Nephron (organoid): Measurements from ENCODE around the gene CNPY3.

Experiments used
- H3K27ac Mint-ChIP-seq, 3 experiments: 2 replicates each; pipeline ENCODE4 v1.8.0; 2020; ENCODE audit warnings: mixed read lengths in 3 of 3, mild to moderate bottlenecking in 2 of 3, moderate library complexity in 1 of 3
- H3K27me3 Mint-ChIP-seq: 2 replicates; pipeline ENCODE4 v1.8.0; 2021; ENCODE audit warnings: low read depth, mild to moderate bottlenecking, moderate library complexity, mixed read lengths
- H3K36me3 Mint-ChIP-seq: 2 replicates; pipeline ENCODE4 v1.8.0; 2020; ENCODE audit warnings: low read depth, mixed read lengths
- H3K4me1 Mint-ChIP-seq: 2 replicates; pipeline ENCODE4 v1.8.0; 2020; ENCODE audit warnings: mixed read lengths
- H3K4me3 Mint-ChIP-seq, 3 experiments: 2 replicates each; pipeline ENCODE4 v1.8.0; 2020; ENCODE audit warnings: mild to moderate bottlenecking in 3 of 3, mixed read lengths in 3 of 3, moderate library complexity in 2 of 3
- H3K9me3 Mint-ChIP-seq: 2 replicates; pipeline ENCODE4 v1.8.0; 2020; ENCODE audit warnings: mixed read lengths
- CTCF ChIP-seq, 3 experiments: fragments of 200-600 bp; sonication (generic); IDR thresholded peaks; one replicate each; pipeline ENCODE4 v1.5.0; 2021; ENCODE audit warnings: antibody characterized with exemption in 3 of 3; ENCODE audit not compliant: unreplicated experiment in 3 of 3

The CNPY3 gene

GRCh38 chr6:42904467-42904866 is 24.8 kb upstream of the CNPY3 start:
- Mint-ChIP-seq H3K36me3 (no peaks in the 10 kb centered on the region), H3K27me3 (peaks cover 3% of the 10 kb centered on the region), H3K4me1 (peaks cover 67% of the 10 kb centered on the region), H3K27ac (peak overlapping the region in 2 of 3 experiments; percentile 90 to 92), H3K9me3 (no peaks in the 10 kb centered on the region), H3K4me3 (no peak overlapping the region)
- TF ChIP-seq CTCF (IDR thresholded peaks at IDR 0.05; ENCODE audit: unreplicated experiment in 3 of 3) = no peak

- H3K4me1 Mint-ChIP-seq = peaks cover 45% of the 10 kb centered on the region
- TF ChIP-seq CTCF (IDR thresholded peaks at IDR 0.05; ENCODE audit: unreplicated experiment in 3 of 3) = no peak
- no peaks in the 10 kb centered on the region for H3K9me3 Mint-ChIP-seq
- no peaks in the 10 kb centered on the region for H3K36me3 Mint-ChIP-seq
- no peak overlapping the region for H3K4me3 Mint-ChIP-seq
- peak overlapping the region; percentile 82 to 94 (median 90) for H3K27ac Mint-ChIP-seq
- peaks cover 7% of the 10 kb centered on the region for H3K27me3 Mint-ChIP-seq
Measured at GRCh38 chr6:42907336-42907735, 21.9 kb upstream of the CNPY3 start.

- peaks cover 12% of the 10 kb centered on the region for H3K27me3 Mint-ChIP-seq
- no peaks in the 10 kb centered on the region for H3K9me3 Mint-ChIP-seq
- no peak for TF ChIP-seq CTCF (IDR thresholded peaks at IDR 0.05; ENCODE audit: unreplicated experiment in 3 of 3)
- H3K36me3 Mint-ChIP-seq = no peaks in the 10 kb centered on the region
- H3K27ac Mint-ChIP-seq = no peak overlapping the region
- no peak overlapping the region for H3K4me3 Mint-ChIP-seq
- H3K4me1 Mint-ChIP-seq = peaks cover 33% of the 10 kb centered on the region
Measured at GRCh38 chr6:42909835-42910234, 19.4 kb upstream of the CNPY3 start.

GRCh38 chr6:42911171-42912021 is 17.9 kb upstream of the CNPY3 start:
- Mint-ChIP-seq H3K27ac (peak overlapping the region; percentile 83 to 88 (median 84)), H3K4me3 (peak overlapping the region; percentile 76 to 81 (median 78)), H3K4me1 (peaks cover 19% of the 10 kb centered on the region), H3K9me3 (no peaks in the 10 kb centered on the region), H3K27me3 (peaks cover 9% of the 10 kb centered on the region), H3K36me3 (no peaks in the 10 kb centered on the region)
- no peak for TF ChIP-seq CTCF (IDR thresholded peaks at IDR 0.05; ENCODE audit: unreplicated experiment in 3 of 3)

- H3K4me3 Mint-ChIP-seq = no peak overlapping the region
- H3K36me3 Mint-ChIP-seq = no peaks in the 10 kb centered on the region
- peaks cover 6% of the 10 kb centered on the region for H3K4me1 Mint-ChIP-seq
- H3K9me3 Mint-ChIP-seq = no peaks in the 10 kb centered on the region
- H3K27me3 Mint-ChIP-seq = peaks cover 9% of the 10 kb centered on the region
- TF ChIP-seq CTCF (IDR thresholded peaks at IDR 0.05; ENCODE audit: unreplicated experiment in 3 of 3) = no peak
- H3K27ac Mint-ChIP-seq = no peak overlapping the region
Measured at GRCh38 chr6:42914546-42914945, 14.7 kb upstream of the CNPY3 start.

GRCh38 chr6:42915732-42916131 is 13.5 kb upstream of the CNPY3 start, which contains the start of gene PTCRA:
PTCRA (plus strand) TSS chr6:42916053; CDS start chr6:42916070, 17 bp downstream.
- Mint-ChIP-seq H3K27me3 (peaks cover 9% of the 10 kb centered on the region), H3K27ac (no peak within 1 kb of the TSS), H3K4me1 (peaks cover 6% of the 10 kb centered on the region), H3K9me3 (no peaks in the 10 kb centered on the region), H3K36me3 (no peaks in the 10 kb centered on the region), H3K4me3 (no peak within 1 kb of the TSS)
- TF ChIP-seq CTCF (IDR thresholded peaks at IDR 0.05; ENCODE audit: unreplicated experiment in 3 of 3) = no peak
